Brain microvascular endothelial cell (primary cell): ENCODE results near the gene ATP13A3.
"Not testable (repeated sequence)": the region's sequence is repeated elsewhere in the genome, so short reads cannot be mapped to it uniquely, and the experiment has no call there.

Experiments used
- DNase-seq: peaks from one replicate; pipeline ENCODE4 v3.0.0-alpha.2; 2020
- H3K27ac ChIP-seq: fragments of 250-450 bp; sonication (Bioruptor Pico); 2 replicates; pipeline ENCODE4 v1.5.1; 2020; ENCODE audit warnings: mild to moderate bottlenecking, moderate library complexity
- H3K27me3 ChIP-seq: fragments of 250-450 bp; sonication (Bioruptor Pico); replicated peaks from 2 replicates; pipeline ENCODE4 v1.5.1; 2020; ENCODE audit warnings: mild to moderate bottlenecking
- H3K36me3 ChIP-seq: fragments of 250-450 bp; sonication (Bioruptor Pico); replicated peaks from 2 replicates; pipeline ENCODE4 v1.5.1; 2020; ENCODE audit warnings: mild to moderate bottlenecking
- H3K4me3 ChIP-seq: 2 replicates; pipeline ENCODE4 v1.5.1; 2011; ENCODE audit warnings: low read depth, mild to moderate bottlenecking, control low read depth, low read length, moderate library complexity
- in situ Hi-C: cut with HindIII; loops from 2 replicates; pipeline ENCODE4 v1.10.0; 2017; ENCODE audit warnings: low sequenced_read_pairs, low pct_ligation_motif_present
- TF ChIP-seq, protein P1 (sequence below): IDR thresholded peaks from 2 replicates; pipeline ENCODE4 v1.5.1; 2011; ENCODE audit warnings: low read depth, mild to moderate bottlenecking, moderate library complexity, low read length, control low read depth, inconsistent platforms; ENCODE audit errors: missing control alignments

Gene ATP13A3

DNA sequence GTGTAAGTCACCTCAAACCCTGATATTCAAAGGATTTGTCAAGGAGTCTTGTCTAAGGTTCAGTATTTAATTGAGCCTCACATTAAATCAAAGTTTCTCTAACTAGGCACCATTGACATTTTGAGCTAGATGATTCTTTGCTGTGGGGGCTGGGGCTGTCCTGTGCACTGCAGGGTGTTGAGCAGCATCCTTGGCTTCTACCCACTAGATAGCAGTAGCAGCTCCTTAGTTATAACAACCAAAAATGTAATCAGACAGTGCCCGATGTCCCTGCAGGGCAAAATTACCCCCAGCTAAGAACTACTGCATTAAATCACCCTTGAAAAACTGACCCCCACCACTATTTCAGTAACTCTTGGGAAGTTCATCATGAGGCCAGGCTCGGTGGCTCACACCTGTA lies 17.3 kb upstream of the ATP13A3 start:
- no peak for DNase-seq
- H3K36me3 ChIP-seq: no peaks in the 10 kb centered on the region
- H3K4me3 ChIP-seq: no peak overlapping the region
- TF ChIP-seq, protein P1, sequence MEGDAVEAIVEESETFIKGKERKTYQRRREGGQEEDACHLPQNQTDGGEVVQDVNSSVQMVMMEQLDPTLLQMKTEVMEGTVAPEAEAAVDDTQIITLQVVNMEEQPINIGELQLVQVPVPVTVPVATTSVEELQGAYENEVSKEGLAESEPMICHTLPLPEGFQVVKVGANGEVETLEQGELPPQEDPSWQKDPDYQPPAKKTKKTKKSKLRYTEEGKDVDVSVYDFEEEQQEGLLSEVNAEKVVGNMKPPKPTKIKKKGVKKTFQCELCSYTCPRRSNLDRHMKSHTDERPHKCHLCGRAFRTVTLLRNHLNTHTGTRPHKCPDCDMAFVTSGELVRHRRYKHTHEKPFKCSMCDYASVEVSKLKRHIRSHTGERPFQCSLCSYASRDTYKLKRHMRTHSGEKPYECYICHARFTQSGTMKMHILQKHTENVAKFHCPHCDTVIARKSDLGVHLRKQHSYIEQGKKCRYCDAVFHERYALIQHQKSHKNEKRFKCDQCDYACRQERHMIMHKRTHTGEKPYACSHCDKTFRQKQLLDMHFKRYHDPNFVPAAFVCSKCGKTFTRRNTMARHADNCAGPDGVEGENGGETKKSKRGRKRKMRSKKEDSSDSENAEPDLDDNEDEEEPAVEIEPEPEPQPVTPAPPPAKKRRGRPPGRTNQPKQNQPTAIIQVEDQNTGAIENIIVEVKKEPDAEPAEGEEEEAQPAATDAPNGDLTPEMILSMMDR: no peak
- no peak overlapping the region for H3K27ac ChIP-seq
- no peaks in the 10 kb centered on the region for H3K27me3 ChIP-seq
- in situ Hi-C loops: no loop called here

GRCh38 chr3:194503081-194503531 lies 16.3 kb upstream of the ATP13A3 start:
- TF ChIP-seq, protein P1: no peak
- no peak overlapping the region for H3K4me3 ChIP-seq
- DNase-seq: no peak
- H3K27me3 ChIP-seq: no peaks in the 10 kb centered on the region
- H3K27ac ChIP-seq: no peak overlapping the region
- no peaks in the 10 kb centered on the region for H3K36me3 ChIP-seq
- in situ Hi-C loops: no loop called here

GRCh38 chr3:194500198-194500597 lies 13.4 kb upstream of the ATP13A3 start:
- Histone ChIP-seq H3K4me3 (no peak overlapping the region), H3K27me3 (no peaks in the 10 kb centered on the region), H3K36me3 (no peaks in the 10 kb centered on the region), H3K27ac (no peak overlapping the region)
- DNase-seq: no peak
- in situ Hi-C loops: no loop called here
- TF ChIP-seq, protein P1: no peak

DNA sequence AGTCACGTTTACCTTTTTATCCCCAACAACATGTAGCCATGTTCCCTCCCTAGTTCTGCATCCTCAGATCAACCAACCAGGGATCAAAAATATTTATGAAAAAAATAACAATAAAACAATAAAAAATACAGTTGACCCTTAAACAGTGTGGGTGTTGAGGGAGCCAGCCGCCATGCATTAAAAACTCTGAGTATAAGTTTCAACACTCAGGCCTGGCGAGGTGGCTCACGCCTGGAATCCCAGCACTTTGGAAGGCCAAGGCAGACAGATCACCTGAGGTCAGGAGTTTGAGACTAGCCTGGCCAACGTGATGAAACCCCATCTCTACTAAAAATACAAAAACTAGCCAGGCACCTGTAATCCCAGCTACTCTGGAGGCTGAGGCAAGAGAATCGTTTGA lies 12.7 kb upstream of the ATP13A3 start:
- DNase-seq, H3K27me3 ChIP-seq, H3K4me3 ChIP-seq, H3K36me3 ChIP-seq, H3K27ac ChIP-seq: not testable (repeated sequence)
- in situ Hi-C loops: loop anchor here (25.0 kb wide), 1 partner anchor 88 kb away; no protein-coding TSS in a partner anchor

- no peaks in the 10 kb centered on the region for H3K27me3 ChIP-seq
- in situ Hi-C loops: loop anchor here (25.0 kb wide), 1 partner anchor 89 kb away; no protein-coding TSS in a partner anchor
- DNase-seq: no peak
- TF ChIP-seq, protein P1: no peak
- no peak overlapping the region for H3K27ac ChIP-seq
- no peaks in the 10 kb centered on the region for H3K36me3 ChIP-seq
- H3K4me3 ChIP-seq: no peak overlapping the region
Observed at GRCh38 chr3:194497799-194498575, 11.2 kb upstream of the ATP13A3 start.

DNA sequence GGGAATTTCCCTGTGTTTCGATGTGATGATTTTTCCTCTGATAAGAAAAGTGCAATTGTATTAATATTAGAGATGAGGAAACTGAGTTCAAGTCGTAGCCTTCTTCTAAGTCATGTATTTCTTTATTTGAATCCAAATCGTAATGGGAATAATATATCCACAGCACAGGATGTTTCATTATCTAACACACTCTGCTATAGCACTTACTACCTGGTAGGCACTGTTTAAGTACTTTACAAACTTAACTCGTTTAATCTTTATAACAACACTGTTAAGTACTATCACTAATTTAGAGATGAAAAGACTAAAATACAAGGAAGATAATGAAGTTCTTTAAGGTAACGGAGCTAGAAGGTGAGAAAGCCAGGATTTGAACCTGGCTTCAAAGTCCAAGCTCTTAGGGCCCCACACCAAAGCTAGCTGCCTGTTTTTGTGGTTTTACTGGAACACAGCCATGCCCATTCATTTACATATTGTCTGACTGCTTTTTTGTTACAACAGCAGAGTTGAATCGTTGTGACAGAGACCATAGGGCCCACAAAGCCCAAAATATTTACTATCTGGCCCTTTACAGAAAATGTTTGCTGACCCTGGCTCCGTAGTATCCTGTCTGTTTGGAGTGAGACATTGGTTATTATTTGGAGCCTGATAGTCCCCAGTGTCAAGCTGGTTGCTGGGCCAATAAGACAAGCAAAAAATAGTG lies 9.6 kb upstream of the ATP13A3 start:
- no peak overlapping the region for H3K4me3 ChIP-seq
- DNase-seq: no peak

More for the DNA sequence above, 9.6 kb upstream of the ATP13A3 start:
- TF ChIP-seq, protein P1: no peak
- H3K36me3 ChIP-seq: no peaks in the 10 kb centered on the region
- in situ Hi-C loops: loop anchor here (25.0 kb wide), 1 partner anchor 91 kb away; no protein-coding TSS in a partner anchor
- no peak overlapping the region for H3K27ac ChIP-seq
- H3K27me3 ChIP-seq: no peaks in the 10 kb centered on the region
